Measurements from ENCODE around the gene BEST1. TPM values are rescaled to one million over a fixed set of nuclear protein-coding genes. Genes with fewer than 3 reads are reported as not detected.

The BEST1 gene
- polyA plus RNA-seq, 1 donor from 2014 or later = 6.4 TPM

DNA sequence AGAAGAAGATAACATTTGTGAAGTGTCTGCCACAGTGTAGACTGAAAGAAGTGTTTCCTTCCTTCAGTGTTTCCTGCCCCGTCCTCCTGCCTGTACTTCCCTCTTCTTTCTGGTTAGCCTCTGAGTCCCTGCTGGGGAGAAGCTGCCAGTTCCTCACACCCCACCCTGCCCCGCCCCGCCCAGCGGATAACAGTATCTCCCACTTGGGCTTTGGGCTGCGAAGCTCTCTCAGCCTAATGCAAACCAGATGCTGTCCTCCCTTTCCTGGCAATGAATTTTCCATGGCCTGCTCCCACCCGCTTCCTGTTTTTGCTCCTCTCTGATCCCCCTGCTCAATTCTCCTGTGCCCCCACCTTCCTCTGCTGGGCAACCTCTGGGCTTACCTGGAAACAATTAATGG is 27.6 kb upstream of the BEST1 start:
- Histone ChIP-seq H3K36me3 (ENCODE audit: insufficient read depth, low read length) (no peaks in the 10 kb centered on the region), H3K9me2 (ENCODE audit: insufficient read depth, low read length) (no peaks in the 10 kb centered on the region), H3K4me2 (ENCODE audit: low read length) (no peak overlapping the region), H3K4me3 (ENCODE audit: low read length) (no peak overlapping the region), H3K27me3 (ENCODE audit: insufficient read depth, low read depth, low read length) (peaks cover 15% of the 10 kb centered on the region), H3K9me3 (ENCODE audit: low read length) (no peaks in the 10 kb centered on the region), H3K9ac (ENCODE audit: low read length) (no peak overlapping the region), H3K27ac (ENCODE audit: low read length) (no peak overlapping the region), H3K79me2 (replicated peaks; ENCODE audit: insufficient read depth, low read length) (no peaks in the 10 kb centered on the region), H2AFZ (ENCODE audit: low read depth, low read length) (no peak overlapping the region), H3F3A (ENCODE audit: insufficient read depth, low read length, poor library complexity, severe bottlenecking) (no peaks in the 10 kb centered on the region), H4K20me1 (ENCODE audit: insufficient read depth) (no peaks in the 10 kb centered on the region)
- TF ChIP-seq SMC3 (conservative IDR thresholded peaks at IDR 0.05; ENCODE audit: poor library complexity) (no peak), EP300 (conservative IDR thresholded peaks at IDR 0.05; ENCODE audit: poor library complexity, severe bottlenecking) (no peak), TAF1 (IDR thresholded peaks at IDR 0.05; ENCODE audit: low read depth) (no peak), POLR2AphosphoS5 (IDR thresholded peaks at IDR 0.05) (no peak), MXI1 (conservative IDR thresholded peaks at IDR 0.05; ENCODE audit: poor library complexity, severe bottlenecking) (no peak), EZH2 (IDR thresholded peaks at IDR 0.05; ENCODE audit: borderline replicate concordance, insufficient read depth, low read length, poor library complexity, severe bottlenecking) (no peak), RAD21 (conservative IDR thresholded peaks at IDR 0.05) (no peak)
- TF ChIP-seq, protein P1, sequence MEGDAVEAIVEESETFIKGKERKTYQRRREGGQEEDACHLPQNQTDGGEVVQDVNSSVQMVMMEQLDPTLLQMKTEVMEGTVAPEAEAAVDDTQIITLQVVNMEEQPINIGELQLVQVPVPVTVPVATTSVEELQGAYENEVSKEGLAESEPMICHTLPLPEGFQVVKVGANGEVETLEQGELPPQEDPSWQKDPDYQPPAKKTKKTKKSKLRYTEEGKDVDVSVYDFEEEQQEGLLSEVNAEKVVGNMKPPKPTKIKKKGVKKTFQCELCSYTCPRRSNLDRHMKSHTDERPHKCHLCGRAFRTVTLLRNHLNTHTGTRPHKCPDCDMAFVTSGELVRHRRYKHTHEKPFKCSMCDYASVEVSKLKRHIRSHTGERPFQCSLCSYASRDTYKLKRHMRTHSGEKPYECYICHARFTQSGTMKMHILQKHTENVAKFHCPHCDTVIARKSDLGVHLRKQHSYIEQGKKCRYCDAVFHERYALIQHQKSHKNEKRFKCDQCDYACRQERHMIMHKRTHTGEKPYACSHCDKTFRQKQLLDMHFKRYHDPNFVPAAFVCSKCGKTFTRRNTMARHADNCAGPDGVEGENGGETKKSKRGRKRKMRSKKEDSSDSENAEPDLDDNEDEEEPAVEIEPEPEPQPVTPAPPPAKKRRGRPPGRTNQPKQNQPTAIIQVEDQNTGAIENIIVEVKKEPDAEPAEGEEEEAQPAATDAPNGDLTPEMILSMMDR (IDR thresholded peaks at IDR 0.05; ENCODE audit: poor library complexity, severe bottlenecking) = no peak
- TF ChIP-seq, protein P2, sequence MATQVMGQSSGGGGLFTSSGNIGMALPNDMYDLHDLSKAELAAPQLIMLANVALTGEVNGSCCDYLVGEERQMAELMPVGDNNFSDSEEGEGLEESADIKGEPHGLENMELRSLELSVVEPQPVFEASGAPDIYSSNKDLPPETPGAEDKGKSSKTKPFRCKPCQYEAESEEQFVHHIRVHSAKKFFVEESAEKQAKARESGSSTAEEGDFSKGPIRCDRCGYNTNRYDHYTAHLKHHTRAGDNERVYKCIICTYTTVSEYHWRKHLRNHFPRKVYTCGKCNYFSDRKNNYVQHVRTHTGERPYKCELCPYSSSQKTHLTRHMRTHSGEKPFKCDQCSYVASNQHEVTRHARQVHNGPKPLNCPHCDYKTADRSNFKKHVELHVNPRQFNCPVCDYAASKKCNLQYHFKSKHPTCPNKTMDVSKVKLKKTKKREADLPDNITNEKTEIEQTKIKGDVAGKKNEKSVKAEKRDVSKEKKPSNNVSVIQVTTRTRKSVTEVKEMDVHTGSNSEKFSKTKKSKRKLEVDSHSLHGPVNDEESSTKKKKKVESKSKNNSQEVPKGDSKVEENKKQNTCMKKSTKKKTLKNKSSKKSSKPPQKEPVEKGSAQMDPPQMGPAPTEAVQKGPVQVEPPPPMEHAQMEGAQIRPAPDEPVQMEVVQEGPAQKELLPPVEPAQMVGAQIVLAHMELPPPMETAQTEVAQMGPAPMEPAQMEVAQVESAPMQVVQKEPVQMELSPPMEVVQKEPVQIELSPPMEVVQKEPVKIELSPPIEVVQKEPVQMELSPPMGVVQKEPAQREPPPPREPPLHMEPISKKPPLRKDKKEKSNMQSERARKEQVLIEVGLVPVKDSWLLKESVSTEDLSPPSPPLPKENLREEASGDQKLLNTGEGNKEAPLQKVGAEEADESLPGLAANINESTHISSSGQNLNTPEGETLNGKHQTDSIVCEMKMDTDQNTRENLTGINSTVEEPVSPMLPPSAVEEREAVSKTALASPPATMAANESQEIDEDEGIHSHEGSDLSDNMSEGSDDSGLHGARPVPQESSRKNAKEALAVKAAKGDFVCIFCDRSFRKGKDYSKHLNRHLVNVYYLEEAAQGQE (IDR thresholded peaks at IDR 0.05; ENCODE audit: borderline replicate concordance) = no peak

DNA sequence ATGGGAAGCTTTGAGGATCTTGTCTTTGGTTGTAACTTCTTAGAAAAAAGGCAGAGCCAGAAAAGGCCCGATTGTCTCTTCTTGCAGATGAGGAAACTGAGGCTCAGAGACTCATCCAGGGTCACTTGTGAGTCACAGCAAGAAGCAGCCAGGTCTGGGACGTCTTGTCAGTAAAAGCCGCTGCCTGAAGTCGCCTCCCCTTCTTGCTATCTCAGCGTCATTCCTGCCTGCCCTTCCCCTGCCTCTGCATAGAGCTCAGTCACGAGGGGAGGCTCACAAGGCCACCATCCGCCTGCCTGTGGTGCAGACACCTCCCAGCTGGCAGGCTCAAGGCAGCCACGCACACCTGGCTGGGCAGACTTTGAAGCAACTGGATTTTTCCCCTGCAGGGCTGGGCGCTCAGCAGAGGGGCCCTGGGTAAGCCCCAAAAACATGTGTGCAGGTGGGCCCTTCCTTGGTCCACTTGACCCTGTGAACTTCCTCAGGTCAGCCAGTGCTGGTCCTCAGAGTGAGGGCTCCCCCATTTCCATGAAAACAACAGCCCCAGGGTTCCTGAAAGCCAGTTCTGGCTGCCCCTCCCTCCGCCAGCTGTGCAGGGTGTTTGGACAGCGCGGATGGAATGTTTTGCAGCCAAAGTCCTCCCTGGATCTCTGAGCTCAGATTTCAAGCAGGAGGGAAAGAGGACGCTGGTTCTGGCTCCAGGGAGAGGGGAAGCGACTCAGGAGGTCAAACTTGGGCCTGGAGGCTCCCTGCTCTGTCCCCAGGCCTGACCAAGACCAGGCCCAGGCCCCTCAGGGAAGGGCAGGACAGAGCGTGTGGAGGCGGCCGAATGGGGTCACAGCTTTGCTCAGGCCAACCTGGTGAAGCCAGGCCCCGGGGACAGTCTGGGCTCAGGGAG is 26.7 kb upstream of the BEST1 start:
- no peaks in the 10 kb centered on the region for H3K9me3 ChIP-seq (ENCODE audit: low read length)
- no peaks in the 10 kb centered on the region for H4K20me1 ChIP-seq (ENCODE audit: insufficient read depth)
- no peaks in the 10 kb centered on the region for H3K9me2 ChIP-seq (ENCODE audit: insufficient read depth, low read length)
- H3K27ac ChIP-seq (ENCODE audit: low read length) = no peak overlapping the region
- H3K4me3 ChIP-seq (ENCODE audit: low read length) = no peak overlapping the region
- H3K79me2 ChIP-seq (replicated peaks; ENCODE audit: insufficient read depth, low read length) = no peaks in the 10 kb centered on the region
- H3K9ac ChIP-seq (ENCODE audit: low read length) = no peak overlapping the region
- no peaks in the 10 kb centered on the region for H3F3A ChIP-seq (ENCODE audit: insufficient read depth, low read length, poor library complexity, severe bottlenecking)
- no peak overlapping the region for H2AFZ ChIP-seq (ENCODE audit: low read depth, low read length)
- peaks cover 6% of the 10 kb centered on the region for H3K27me3 ChIP-seq (ENCODE audit: insufficient read depth, low read depth, low read length)
- TF ChIP-seq SMC3 (conservative IDR thresholded peaks at IDR 0.05; ENCODE audit: poor library complexity) (no peak), POLR2AphosphoS5 (IDR thresholded peaks at IDR 0.05) (no peak), RAD21 (conservative IDR thresholded peaks at IDR 0.05) (no peak), EZH2 (IDR thresholded peaks at IDR 0.05; ENCODE audit: borderline replicate concordance, insufficient read depth, low read length, poor library complexity, severe bottlenecking) (no peak), TAF1 (IDR thresholded peaks at IDR 0.05; ENCODE audit: low read depth) (no peak), MXI1 (conservative IDR thresholded peaks at IDR 0.05; ENCODE audit: poor library complexity, severe bottlenecking) (no peak), EP300 (conservative IDR thresholded peaks at IDR 0.05; ENCODE audit: poor library complexity, severe bottlenecking) (no peak)
- TF ChIP-seq, protein P2 (IDR thresholded peaks at IDR 0.05; ENCODE audit: borderline replicate concordance) = no peak
- TF ChIP-seq, protein P1 (IDR thresholded peaks at IDR 0.05; ENCODE audit: poor library complexity, severe bottlenecking) = no peak
- H3K4me2 ChIP-seq (ENCODE audit: low read length) = no peak overlapping the region
- no peaks in the 10 kb centered on the region for H3K36me3 ChIP-seq (ENCODE audit: insufficient read depth, low read length)
